ENCODE measurements around the gene NQO1. TPM values are rescaled to one million over a fixed set of nuclear protein-coding genes. Genes with fewer than 3 reads are reported as not detected.

The NQO1 gene
- total RNA-seq, 2 experiments from 2014 or later = 31.2 to 35.6 TPM

DNA sequence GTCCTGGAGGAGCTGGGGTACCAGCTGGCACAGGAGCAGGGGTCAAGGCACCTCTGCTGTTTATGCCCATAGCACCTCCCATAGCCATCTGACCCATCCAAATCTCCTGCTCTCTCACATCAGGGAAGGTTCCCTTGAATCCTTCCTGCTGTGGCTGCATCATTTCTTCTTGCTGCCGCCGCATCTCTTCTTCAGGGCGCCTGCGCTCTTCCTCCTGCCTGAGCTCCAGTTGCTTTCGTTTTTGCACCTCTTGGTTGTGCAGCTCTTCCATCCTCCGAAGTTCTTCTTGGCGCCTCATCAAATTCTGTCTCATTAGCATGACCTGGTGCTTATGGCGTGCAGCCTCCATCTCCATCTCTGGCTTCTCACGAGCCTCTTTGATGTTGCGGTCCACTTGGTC, 30.3 kb upstream of the NQO1 start:
- no peaks in the 10 kb centered on the region for H3K27me3 Mint-ChIP-seq
- DNase-seq = no peak
- H3K9me3 Mint-ChIP-seq = no peaks in the 10 kb centered on the region
- peaks cover 36% of the 10 kb centered on the region for H3K4me1 Mint-ChIP-seq
- POLR2A ChIA-PET = interaction anchor here (1.3 kb wide), 1 partner anchor 31 kb away, joined by 4 read pairs; the partner anchor contains the start of gene NQO1
- peaks cover 18% of the 10 kb centered on the region for H3K36me3 Mint-ChIP-seq (ENCODE audit: low read depth)
- CTCF ChIA-PET = interaction anchor here (4.0 kb wide), 1 partner anchor 31 kb away, joined by 87 read pairs; the partner anchor contains the start of gene NQO1
- H3K4me3 Mint-ChIP-seq = peak overlapping the region; percentile 31
- no peak overlapping the region for H3K27ac Mint-ChIP-seq

DNA sequence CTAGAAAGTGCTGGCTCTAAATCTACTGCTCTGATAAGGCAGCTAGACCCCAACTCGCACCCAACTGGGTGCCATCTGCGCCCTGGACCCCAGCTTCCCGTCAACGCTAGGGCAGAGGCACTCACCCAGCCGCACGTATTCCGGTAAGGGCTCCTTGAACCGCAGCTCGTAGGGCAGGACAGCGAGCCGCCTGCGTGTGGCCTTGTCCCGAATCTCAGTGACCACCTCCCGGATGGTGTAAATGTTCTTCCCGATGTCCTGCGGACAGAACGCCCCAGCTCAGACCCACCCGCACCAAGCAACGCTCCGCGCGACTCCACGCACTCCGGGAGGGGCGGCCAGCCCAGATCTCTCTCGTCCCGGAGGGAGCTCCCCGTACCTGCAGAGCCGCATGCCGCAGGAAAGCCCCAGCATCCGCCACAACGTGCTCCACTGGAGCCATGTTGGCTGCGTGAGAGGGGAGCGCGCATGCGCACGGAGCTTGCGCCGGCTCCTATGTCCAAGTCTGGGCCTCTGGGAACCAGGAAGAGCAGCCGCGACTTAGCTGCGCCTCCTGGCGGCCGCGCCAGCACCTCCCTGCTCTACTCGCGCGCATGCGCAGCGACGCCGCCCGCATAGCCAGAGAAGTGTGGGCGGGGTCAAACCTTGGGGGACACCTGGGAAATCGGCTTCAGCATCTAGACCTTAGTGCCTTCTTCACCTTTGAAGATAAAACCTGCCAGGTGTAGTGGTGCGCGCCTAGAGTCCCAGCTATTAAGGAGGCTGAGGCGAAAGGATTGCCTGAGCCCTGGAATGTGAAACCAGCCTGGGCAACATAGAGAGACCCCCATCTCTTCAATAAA, 28.3 kb upstream of the NQO1 start, which contains the start of gene NOB1:
TSS of gene NOB1 (minus strand) at position 458 of the 842 bp plus-strand sequence. CDS start at position 442, 16 bp downstream.
- CTCF ChIA-PET = interaction anchor here (0.7 to 4.0 kb wide), 31 partner anchors 9 to 414 kb away, joined by 3 to 87 read pairs (median 5); partner anchors contain the start of genes CYB5B and NQO1
- DNase-seq = peak; percentile 97

DNA sequence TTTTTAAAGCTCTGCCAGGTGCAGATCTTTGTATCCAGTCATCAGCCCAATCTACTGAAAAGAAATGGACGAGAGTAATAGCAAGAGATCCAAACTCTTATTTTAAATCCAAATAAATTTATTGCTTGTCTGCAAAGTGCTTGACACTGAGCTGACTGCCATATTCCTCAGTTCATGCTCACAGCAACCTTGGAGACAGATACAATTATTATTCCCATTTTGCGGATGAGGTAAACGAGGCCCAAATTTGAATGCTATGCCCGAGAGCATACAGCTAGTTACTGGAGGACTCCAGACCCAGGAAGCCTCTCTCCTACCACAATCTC, 27.7 kb upstream of the NQO1 start:
- H3K4me1 Mint-ChIP-seq = peaks cover 35% of the 10 kb centered on the region
- ChIA-PET POLR2A (interaction anchor here (0.9 to 3.4 kb wide), 20 partner anchors 9 to 425 kb away, joined by 3 to 84 read pairs (median 8); partner anchors contain the start of genes COG8, NQO1 and WWP2), CTCF (interaction anchor here (0.8 to 4.0 kb wide), 30 partner anchors 9 to 425 kb away, joined by 3 to 87 read pairs (median 4); partner anchors contain the start of genes CYB5B and NQO1)
- DNase-seq = no peak
- peak overlapping the region; percentile 100 for H3K4me3 Mint-ChIP-seq
- H3K27ac Mint-ChIP-seq = peak overlapping the region; percentile 92
- H3K9me3 Mint-ChIP-seq = no peaks in the 10 kb centered on the region
- H3K36me3 Mint-ChIP-seq (ENCODE audit: low read depth) = peaks cover 32% of the 10 kb centered on the region
- H3K27me3 Mint-ChIP-seq = no peaks in the 10 kb centered on the region

More for the DNA sequence above, 28.3 kb upstream of the NQO1 start, which contains the start of gene NOB1:
- Mint-ChIP-seq H3K9me3 (no peaks in the 10 kb centered on the region), H3K36me3 (ENCODE audit: low read depth) (peaks cover 28% of the 10 kb centered on the region), H3K4me3 (peak within 1 kb of the TSS; percentile 100), H3K4me1 (peaks cover 35% of the 10 kb centered on the region), H3K27ac (peak within 1 kb of the TSS; percentile 92), H3K27me3 (no peaks in the 10 kb centered on the region)
- POLR2A ChIA-PET = interaction anchor here (0.7 to 3.4 kb wide), 22 partner anchors 8 to 426 kb away, joined by 3 to 84 read pairs (median 6); partner anchors contain the start of genes COG8, NQO1 and WWP2

DNA sequence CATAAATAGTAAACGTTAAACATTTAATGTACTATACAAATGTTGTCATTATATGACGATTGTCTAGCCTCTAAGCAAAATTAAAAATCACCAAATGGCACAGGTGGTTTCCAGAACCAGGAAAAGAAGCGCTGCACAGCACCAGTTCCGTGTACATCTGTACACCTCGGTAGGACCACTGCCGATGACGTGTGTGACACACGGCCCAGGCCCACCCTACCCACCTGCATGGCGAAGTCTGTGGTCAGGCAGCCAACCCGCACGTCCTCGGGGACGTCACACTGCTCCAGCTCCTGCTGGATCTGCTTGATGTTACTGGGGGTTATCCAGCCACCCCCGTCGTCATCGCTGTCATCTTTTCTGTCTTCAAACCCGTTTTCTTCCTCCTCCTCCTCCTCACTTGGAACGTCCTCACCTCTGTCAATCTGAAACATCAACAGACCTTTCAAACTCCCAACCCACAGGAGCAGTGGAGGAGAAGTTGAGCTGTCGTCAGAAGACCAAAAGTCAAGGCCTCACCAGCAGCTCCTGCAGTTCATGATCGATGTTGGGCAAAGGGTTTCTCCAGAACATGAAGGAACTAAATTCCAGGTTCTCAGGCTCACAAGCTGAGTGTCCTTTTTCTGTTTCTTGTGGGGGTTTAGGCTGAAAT, 22.5 kb upstream of the NQO1 start:
- no peak overlapping the region for H3K4me3 Mint-ChIP-seq
- ChIA-PET CTCF (interaction anchor here (1.0 to 1.8 kb wide), 2 partner anchors 39 to 40 kb away, joined by 3 to 5 read pairs; no protein-coding TSS in a partner anchor), POLR2A (no interaction called here)
- H3K27me3 Mint-ChIP-seq = no peaks in the 10 kb centered on the region
- peaks cover 20% of the 10 kb centered on the region for H3K4me1 Mint-ChIP-seq
- no peak overlapping the region for H3K27ac Mint-ChIP-seq
- no peak for DNase-seq
- H3K36me3 Mint-ChIP-seq (ENCODE audit: low read depth) = peaks cover 72% of the 10 kb centered on the region
- no peaks in the 10 kb centered on the region for H3K9me3 Mint-ChIP-seq

DNA sequence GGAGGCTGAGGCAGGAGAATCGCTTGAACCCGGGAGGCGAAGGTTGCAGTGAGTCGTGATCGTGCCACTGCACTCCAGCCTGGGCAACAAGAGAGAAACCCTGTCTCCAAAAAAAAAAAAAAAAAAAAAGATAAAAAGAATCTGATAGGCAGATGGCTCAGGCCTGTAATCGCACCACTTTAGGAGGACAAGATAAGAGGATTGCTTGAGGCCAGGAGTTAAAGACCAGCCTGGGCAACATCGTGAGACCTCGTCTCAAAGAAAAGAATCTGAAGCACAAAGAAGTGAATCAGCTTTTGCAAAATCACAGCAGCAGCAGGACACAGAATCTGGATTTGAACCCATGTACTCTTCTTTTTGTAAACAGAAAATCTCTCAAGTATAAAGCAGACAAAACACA, 20.8 kb upstream of the NQO1 start:
- H3K4me3 Mint-ChIP-seq = no peak overlapping the region
- CTCF ChIA-PET = no interaction called here
- no peak overlapping the region for H3K27ac Mint-ChIP-seq
- peaks cover 5% of the 10 kb centered on the region for H3K4me1 Mint-ChIP-seq
- no peak for DNase-seq
- H3K9me3 Mint-ChIP-seq = no peaks in the 10 kb centered on the region
- H3K27me3 Mint-ChIP-seq = no peaks in the 10 kb centered on the region
- POLR2A ChIA-PET = interaction anchor here (0.6 kb wide), 1 partner anchor 386 kb away, joined by 4 read pairs; no protein-coding TSS in a partner anchor
- peaks cover 79% of the 10 kb centered on the region for H3K36me3 Mint-ChIP-seq (ENCODE audit: low read depth)

DNA sequence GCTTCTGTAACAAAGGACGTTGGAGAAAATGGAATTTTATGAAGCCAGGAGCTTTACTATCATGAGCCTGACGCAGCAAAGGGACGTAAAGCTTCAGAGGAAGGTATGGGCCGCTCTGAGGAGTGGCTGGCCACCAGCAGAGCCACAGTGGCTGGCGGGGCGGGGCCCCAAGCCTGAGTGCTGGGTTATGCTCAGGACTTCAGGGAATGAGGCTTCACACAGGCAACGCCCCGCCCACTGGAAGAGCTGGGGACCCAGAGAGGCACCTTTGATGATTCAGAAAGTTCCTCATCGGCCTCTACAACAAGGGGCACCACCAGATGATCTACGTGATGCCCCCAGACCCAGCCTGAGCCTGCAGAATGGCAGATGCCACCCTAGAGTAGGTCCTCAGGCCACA, 19.6 kb upstream of the NQO1 start:
- no peak overlapping the region for H3K4me3 Mint-ChIP-seq
- no peak for DNase-seq
- ChIA-PET CTCF (interaction anchor here (1.5 kb wide), 1 partner anchor 8 kb away, joined by 7 read pairs; the partner anchor contains the start of gene NOB1), POLR2A (interaction anchor here (0.9 to 1.3 kb wide), 2 partner anchors 8 to 17 kb away, joined by 3 to 9 read pairs; partner anchors contain the start of gene NOB1)
- H3K27me3 Mint-ChIP-seq = no peaks in the 10 kb centered on the region
- no peak overlapping the region for H3K27ac Mint-ChIP-seq
- H3K36me3 Mint-ChIP-seq (ENCODE audit: low read depth) = peaks cover 80% of the 10 kb centered on the region
- H3K4me1 Mint-ChIP-seq = no peaks in the 10 kb centered on the region
- no peaks in the 10 kb centered on the region for H3K9me3 Mint-ChIP-seq

DNA sequence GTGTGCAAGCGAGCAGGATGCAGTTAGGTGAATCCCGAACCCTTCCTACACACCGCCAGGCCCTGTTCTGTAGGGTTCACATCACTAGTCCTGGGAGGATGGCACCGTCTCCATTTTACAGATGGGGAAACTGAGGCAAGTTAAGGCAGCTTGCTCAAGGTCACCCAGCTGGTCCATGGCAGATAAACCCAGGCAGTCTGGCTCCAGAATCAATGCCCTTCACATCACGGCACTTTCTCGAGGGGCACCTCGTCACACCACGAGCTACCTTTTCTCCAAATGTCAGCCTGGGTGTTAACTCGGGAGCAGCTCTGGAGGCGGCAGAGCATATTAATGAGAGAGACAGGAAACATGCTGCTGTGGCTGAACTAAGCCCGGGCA, 18.9 kb upstream of the NQO1 start:
- H3K27me3 Mint-ChIP-seq = no peaks in the 10 kb centered on the region
- no peaks in the 10 kb centered on the region for H3K4me1 Mint-ChIP-seq
- no peak overlapping the region for H3K27ac Mint-ChIP-seq
- DNase-seq = no peak
- peaks cover 77% of the 10 kb centered on the region for H3K36me3 Mint-ChIP-seq (ENCODE audit: low read depth)
- no peaks in the 10 kb centered on the region for H3K9me3 Mint-ChIP-seq
- no peak overlapping the region for H3K4me3 Mint-ChIP-seq
- POLR2A ChIA-PET = interaction anchor here (0.7 to 1.3 kb wide), 2 partner anchors 9 to 16 kb away, joined by 3 to 9 read pairs; partner anchors contain the start of gene NOB1
- CTCF ChIA-PET = interaction anchor here (1.5 kb wide), 1 partner anchor 9 kb away, joined by 7 read pairs; the partner anchor contains the start of gene NOB1

DNA sequence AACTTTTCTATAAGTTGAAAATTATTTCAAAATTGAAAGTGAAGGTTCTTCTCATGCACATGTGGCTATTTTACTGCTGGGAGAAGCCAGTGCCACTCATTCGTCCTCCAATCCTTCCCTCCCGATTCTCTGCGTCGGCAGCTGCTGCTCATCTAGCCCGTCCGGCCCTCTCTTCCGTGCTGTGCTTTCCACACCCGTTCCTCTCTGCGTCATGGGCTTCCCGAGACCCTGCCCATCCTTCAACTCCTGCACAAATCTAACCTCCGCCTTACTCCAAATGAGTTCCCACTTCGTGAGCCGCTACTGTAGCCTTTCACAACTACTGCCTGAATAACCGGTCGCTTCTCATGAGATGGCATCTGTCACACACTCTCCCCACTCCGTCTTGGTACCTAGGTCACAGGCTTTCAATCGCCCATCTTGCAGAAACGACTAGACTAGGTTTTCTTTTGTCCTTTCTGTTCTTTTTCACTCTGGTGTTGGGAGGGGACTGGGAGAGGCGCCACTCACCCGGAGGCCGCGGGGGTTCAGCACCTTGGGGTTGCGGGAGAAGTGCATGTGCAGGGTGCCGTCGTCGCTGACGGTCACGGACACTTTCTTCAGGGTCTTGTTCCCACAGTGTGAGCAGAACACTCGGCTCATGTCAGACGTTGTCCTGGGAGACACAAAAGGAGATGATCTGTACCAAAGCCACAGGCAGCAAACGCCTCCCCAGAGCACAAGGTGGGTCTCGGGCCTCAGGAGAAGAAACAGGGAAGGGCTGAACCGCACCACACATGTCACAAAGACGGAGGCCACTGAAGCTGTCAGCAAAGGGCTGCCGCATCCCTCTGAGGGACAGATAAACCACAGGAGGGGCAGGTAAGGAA, 18.2 kb upstream of the NQO1 start:
- no peak overlapping the region for H3K27ac Mint-ChIP-seq
- CTCF ChIA-PET = interaction anchor here (1.5 kb wide), 1 partner anchor 10 kb away, joined by 7 read pairs; the partner anchor contains the start of gene NOB1

DNA sequence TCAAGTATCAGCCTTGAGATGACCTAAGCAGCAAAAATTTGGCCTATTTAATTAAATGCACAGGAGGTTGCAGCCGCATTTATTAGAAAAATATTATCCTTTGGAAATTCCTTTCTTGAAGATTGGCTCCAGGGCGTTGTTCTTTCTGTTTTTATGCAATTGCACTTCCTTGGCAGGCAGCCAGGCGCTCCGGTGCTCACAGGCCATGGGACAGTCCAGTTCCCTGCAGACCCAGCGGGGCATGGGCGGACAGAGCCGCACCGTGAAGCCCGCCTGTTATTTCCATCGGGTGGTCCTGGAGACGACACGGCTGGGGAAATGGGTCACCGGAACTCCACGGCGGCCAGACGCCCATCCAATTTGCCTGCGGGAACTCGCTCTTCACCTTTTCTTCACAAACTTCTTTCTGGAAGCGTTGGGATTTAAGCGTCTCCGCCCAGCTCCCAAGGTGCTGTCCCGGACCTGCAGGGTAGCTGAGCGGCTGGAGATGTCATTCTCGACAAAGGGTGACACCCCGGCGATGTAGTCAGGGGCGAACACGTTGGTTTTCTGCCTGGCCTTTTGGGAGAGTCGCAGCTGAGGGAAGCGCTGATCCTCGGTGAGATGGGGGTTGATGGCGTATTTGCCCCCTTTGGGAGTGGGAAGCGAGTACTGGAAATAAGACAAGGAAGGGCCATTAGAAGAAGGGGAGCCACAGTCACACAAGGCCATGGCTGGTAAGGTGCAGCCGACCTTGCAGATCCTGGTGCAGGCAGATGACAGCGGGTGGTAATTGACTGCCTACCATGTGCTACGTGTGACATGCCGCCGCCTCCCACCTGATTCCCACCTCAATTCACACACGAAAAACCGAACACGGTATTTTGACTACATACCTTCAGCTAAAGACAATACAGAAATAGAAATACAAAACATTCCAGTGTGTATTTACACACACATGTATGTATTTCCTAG, 15.9 kb upstream of the NQO1 start:
- no peaks in the 10 kb centered on the region for H3K4me1 Mint-ChIP-seq
- ChIA-PET CTCF (interaction anchor here (1.4 kb wide), 2 partner anchors 12 kb away, joined by 4 to 5 read pairs; partner anchors contain the start of gene NOB1), POLR2A (interaction anchor here (1.5 kb wide), 1 partner anchor 12 kb away, joined by 10 read pairs; the partner anchor contains the start of gene NOB1)
- no peak overlapping the region for H3K27ac Mint-ChIP-seq
- H3K36me3 Mint-ChIP-seq (ENCODE audit: low read depth) = peaks cover 57% of the 10 kb centered on the region
- no peak for DNase-seq
- no peaks in the 10 kb centered on the region for H3K9me3 Mint-ChIP-seq
- H3K4me3 Mint-ChIP-seq = no peak overlapping the region
- H3K27me3 Mint-ChIP-seq = no peaks in the 10 kb centered on the region

More for the DNA sequence above, 18.2 kb upstream of the NQO1 start:
- POLR2A ChIA-PET = interaction anchor here (0.7 to 1.3 kb wide), 2 partner anchors 10 to 17 kb away, joined by 3 to 9 read pairs; partner anchors contain the start of gene NOB1
- Mint-ChIP-seq H3K27me3 (no peaks in the 10 kb centered on the region), H3K4me3 (no peak overlapping the region), H3K9me3 (no peaks in the 10 kb centered on the region), H3K4me1 (no peaks in the 10 kb centered on the region), H3K36me3 (ENCODE audit: low read depth) (peaks cover 80% of the 10 kb centered on the region)
- no peak for DNase-seq

DNA sequence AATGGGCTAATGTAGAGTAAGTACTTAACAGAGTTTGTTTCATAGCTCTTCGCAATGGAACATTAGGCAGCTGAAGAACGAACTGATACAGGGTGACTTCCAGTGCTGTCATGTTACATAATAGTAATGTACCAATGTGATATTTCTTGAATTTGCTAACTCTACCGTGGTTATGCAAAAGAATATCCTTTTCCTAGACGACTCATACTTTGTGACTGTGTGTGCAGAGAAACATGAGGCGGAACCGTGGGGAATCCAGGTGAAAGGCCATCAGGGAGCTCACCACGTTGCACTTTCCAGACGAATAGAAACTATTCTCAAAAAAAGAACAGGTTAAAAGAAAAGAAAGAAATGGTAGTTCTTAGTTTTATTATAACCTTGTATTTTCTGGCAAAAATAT, 15.2 kb upstream of the NQO1 start:
- H3K27ac Mint-ChIP-seq = no peak overlapping the region

DNA sequence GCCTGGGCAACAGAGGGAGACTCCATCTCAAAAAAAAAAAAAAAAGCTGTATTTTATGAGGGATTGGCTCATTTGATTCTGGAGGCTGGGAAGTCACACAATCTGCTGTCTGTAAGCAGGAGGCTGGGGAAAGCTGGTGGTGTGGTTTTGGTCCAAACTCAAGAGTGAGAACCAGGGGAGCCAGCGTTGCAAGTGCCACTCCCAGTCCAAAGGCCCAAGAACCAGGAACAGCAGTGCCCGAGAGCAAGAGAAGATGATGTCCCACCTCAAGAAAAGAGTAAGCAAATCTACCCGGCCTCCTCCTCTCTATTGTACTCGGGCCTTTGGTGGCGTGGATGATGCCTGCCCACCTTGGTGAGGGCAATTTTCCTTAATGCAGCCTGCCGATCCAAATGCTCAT, 5.7 kb upstream of the NQO1 start:
- ChIA-PET CTCF (interaction anchor here (1.3 kb wide), 1 partner anchor 23 kb away, joined by 4 read pairs; the partner anchor contains the start of gene NOB1), POLR2A (interaction anchor here (0.8 to 1.0 kb wide), 2 partner anchors 19 to 22 kb away, joined by 3 to 5 read pairs; partner anchors contain the start of gene NOB1)
- no peaks in the 10 kb centered on the region for H3K36me3 Mint-ChIP-seq (ENCODE audit: low read depth)
- H3K4me3 Mint-ChIP-seq = no peak overlapping the region
- no peaks in the 10 kb centered on the region for H3K9me3 Mint-ChIP-seq
- H3K27ac Mint-ChIP-seq = no peak overlapping the region
- DNase-seq = no peak
- no peaks in the 10 kb centered on the region for H3K27me3 Mint-ChIP-seq
- peaks cover 15% of the 10 kb centered on the region for H3K4me1 Mint-ChIP-seq

More for the DNA sequence above, 15.2 kb upstream of the NQO1 start:
- H3K4me1 Mint-ChIP-seq = no peaks in the 10 kb centered on the region
- no peak overlapping the region for H3K4me3 Mint-ChIP-seq
- no peaks in the 10 kb centered on the region for H3K9me3 Mint-ChIP-seq
- POLR2A ChIA-PET = interaction anchor here (0.7 to 1.5 kb wide), 2 partner anchors 12 to 14 kb away, joined by 3 to 10 read pairs; partner anchors contain the start of gene NOB1
- CTCF ChIA-PET = interaction anchor here (1.4 kb wide), 1 partner anchor 13 kb away, joined by 5 read pairs; the partner anchor contains the start of gene NOB1
- no peaks in the 10 kb centered on the region for H3K27me3 Mint-ChIP-seq
- no peak for DNase-seq
- peaks cover 53% of the 10 kb centered on the region for H3K36me3 Mint-ChIP-seq (ENCODE audit: low read depth)

Data from activated CD4-positive, alpha-beta memory T cell treated with anti-CD3 and anti-CD28 coated beads, Interleukin-2, amount 10 ng/mL, durations not matched to agents 7 days and 5 days (primary cell).